GM23338 (cell line): ENCODE results near the gene CACNB4. TPM values are rescaled to one million over a fixed set of nuclear protein-coding genes. Genes with fewer than 3 reads are reported as not detected.

ENCODE experiments used
- ATAC-seq: fragments of 200-7000 bp; cut with Tn5 transposase; 3 replicates; pipeline ENCODE4 v1.9.1; 2020
- DNase-seq: peaks from one replicate; pipeline ENCODE4 v3.0.0-alpha.2; 2015; ENCODE audit warnings: low spot score
- H2AFZ ChIP-seq: fragments of 200-600 bp; sonication (generic); 2 replicates; pipeline ENCODE4 v1.8.0; 2016; ENCODE audit warnings: antibody characterized with exemption, mild to moderate bottlenecking, moderate library complexity
- H3F3A ChIP-seq: fragments of 200-600 bp; sonication (generic); replicated peaks from 2 replicates; pipeline ENCODE4 v1.8.0; 2017; ENCODE audit warnings: antibody characterized with exemption, mixed run types, low read depth
- H3K27ac ChIP-seq: fragments of 200-600 bp; sonication (generic); 2 replicates; pipeline ENCODE4 v1.6.1; 2016; ENCODE audit warnings: low read depth
- H3K27me3 ChIP-seq: fragments of 200-600 bp; sonication (generic); 2 replicates; pipeline ENCODE4 v1.8.0; 2016; ENCODE audit warnings: mild to moderate bottlenecking, mixed run types, moderate library complexity; ENCODE audit not compliant: insufficient read depth
- H3K36me3 ChIP-seq: fragments of 200-600 bp; sonication (generic); 2 replicates; pipeline ENCODE4 v1.8.0; 2016; ENCODE audit warnings: mild to moderate bottlenecking; ENCODE audit not compliant: insufficient read depth
- H3K4me1 ChIP-seq: fragments of 200-600 bp; sonication (generic); 2 replicates; pipeline ENCODE4 v1.8.0; 2016; ENCODE audit warnings: mild to moderate bottlenecking, moderate library complexity; ENCODE audit not compliant: insufficient read depth
- H3K4me2 ChIP-seq: fragments of 200-600 bp; sonication (generic); 2 replicates; pipeline ENCODE4 v1.7.1; 2017; ENCODE audit warnings: mixed run types
- H3K4me3 ChIP-seq: fragments of 200-600 bp; sonication (generic); 2 replicates; pipeline ENCODE4 v1.6.1; 2016; ENCODE audit warnings: mixed run types
- H3K79me2 ChIP-seq: fragments of 200-600 bp; sonication (generic); replicated peaks from 2 replicates; pipeline ENCODE4 v1.8.0; 2017; ENCODE audit warnings: mild to moderate bottlenecking; ENCODE audit not compliant: insufficient read depth
- H3K9me2 ChIP-seq: fragments of 200-600 bp; sonication (generic); 2 replicates; pipeline ENCODE4 v1.8.0; 2017; ENCODE audit not compliant: insufficient read depth
- H4K20me1 ChIP-seq: fragments of 200-600 bp; sonication (generic); replicated peaks from 2 replicates; pipeline ENCODE4 v1.8.0; 2017; ENCODE audit warnings: mild to moderate bottlenecking; ENCODE audit not compliant: insufficient read depth
- H3K27ac Mint-ChIP-seq: 2 replicates; pipeline ENCODE4 v1.8.0; 2020; ENCODE audit warnings: inconsistent platforms, mild to moderate bottlenecking, moderate library complexity, mixed read lengths
- H3K27me3 Mint-ChIP-seq: 3 replicates; pipeline ENCODE4 v1.8.0; 2022; ENCODE audit warnings: low read depth, mild to moderate bottlenecking, moderate library complexity, mixed read lengths, inconsistent platforms; ENCODE audit not compliant: insufficient read depth, poor library complexity
- H3K36me3 Mint-ChIP-seq: 3 replicates; pipeline ENCODE4 v1.8.0; 2021; ENCODE audit warnings: low read depth, mild to moderate bottlenecking, inconsistent platforms, moderate library complexity, mixed read lengths
- H3K4me1 Mint-ChIP-seq: 3 replicates; pipeline ENCODE4 v1.8.0; 2020; ENCODE audit warnings: mild to moderate bottlenecking, inconsistent platforms, mixed read lengths
- H3K4me3 Mint-ChIP-seq: 3 replicates; pipeline ENCODE4 v1.8.0; 2021; ENCODE audit warnings: moderate library complexity, mild to moderate bottlenecking, inconsistent platforms, mixed read lengths
- H3K9me3 Mint-ChIP-seq: 3 replicates; pipeline ENCODE4 v1.8.0; 2020; ENCODE audit warnings: moderate library complexity, mild to moderate bottlenecking, inconsistent platforms, mixed read lengths
- CREB1 ChIP-seq: fragments of 250-450 bp; sonication (Bioruptor Pico); IDR thresholded peaks from 2 replicates; pipeline ENCODE4 v1.5.0; 2020; ENCODE audit warnings: low read depth, mild to moderate bottlenecking, moderate library complexity
- EZH2 ChIP-seq: fragments of 200-600 bp; sonication (generic); IDR thresholded peaks from one replicate; pipeline ENCODE4 v1.8.0; 2017; ENCODE audit warnings: antibody characterized with exemption, mild to moderate bottlenecking, low read depth; ENCODE audit not compliant: unreplicated experiment
- EZH2phosphoT487 ChIP-seq: fragments of 200-600 bp; sonication (generic); IDR thresholded peaks from one replicate; pipeline ENCODE4 v1.8.1; 2018; ENCODE audit warnings: antibody characterized with exemption; ENCODE audit not compliant: unreplicated experiment
- NANOG ChIP-seq: IDR thresholded peaks from 2 replicates; pipeline ENCODE4 v1.6.1; 2016; ENCODE audit warnings: antibody characterized with exemption, borderline replicate concordance
- POLR2AphosphoS5 ChIP-seq: IDR thresholded peaks from 2 replicates; pipeline ENCODE4 v1.6.1; 2016; ENCODE audit warnings: antibody characterized with exemption, low read depth
- REST ChIP-seq: IDR thresholded peaks from one replicate; pipeline ENCODE4 v1.6.1; 2018; ENCODE audit warnings: antibody characterized with exemption; ENCODE audit not compliant: unreplicated experiment
- STAT1 ChIP-seq: IDR thresholded peaks from one replicate; pipeline ENCODE4 v1.6.1; 2016; ENCODE audit warnings: antibody characterized with exemption; ENCODE audit not compliant: unreplicated experiment
- ZNF114 ChIP-seq: fragments of 250-450 bp; sonication (Bioruptor Pico); IDR thresholded peaks from 2 replicates; pipeline ENCODE4 v1.5.0; 2020; ENCODE audit warnings: mild to moderate bottlenecking, moderate library complexity
- ZNF331 ChIP-seq: fragments of 250-450 bp; sonication (Bioruptor Pico); IDR thresholded peaks from 2 replicates; pipeline ENCODE4 v1.5.0; 2020; ENCODE audit warnings: low read depth, mild to moderate bottlenecking, moderate library complexity
- polyA plus RNA-seq: library from polyadenylated mRNA; unstranded; fragments of >200 nt; fragmentation: Nextera tagmentation; extraction: Ambion mirVana; gene quantifications from 2 replicates; pipeline ENCODE4 v1.2.1, GENCODE V29; 2016
- total RNA-seq: library from RNA; depleted of rRNA; stranded (reverse); fragments of >200 nt; shearing (Covaris generic); gene quantifications from 2 replicates; pipeline ENCODE4 v1.2.3, GENCODE V29; 2014
- TF ChIP-seq, protein P1 (sequence below), 2 experiments: fragments of 200-600 bp in 1 of 2; sonication (generic) in 1 of 2; conservative IDR thresholded peaks; 2 replicates each; pipeline versions ENCODE4 v1.5.1 to v1.6.1; 2016 to 2017; ENCODE audit warnings: antibody characterized with exemption in 2 of 2, low read depth in 2 of 2, mild to moderate bottlenecking in 2 of 2, moderate library complexity in 1 of 2
- TF ChIP-seq, protein P2 (sequence below): IDR thresholded peaks from 2 replicates; pipeline ENCODE4 v1.6.1; 2016; ENCODE audit warnings: antibody characterized with exemption

CACNB4 gene
- total and polyA plus RNA-seq, 2 experiments from 2014 or later = 4.0 to 9.8 TPM

DNA sequence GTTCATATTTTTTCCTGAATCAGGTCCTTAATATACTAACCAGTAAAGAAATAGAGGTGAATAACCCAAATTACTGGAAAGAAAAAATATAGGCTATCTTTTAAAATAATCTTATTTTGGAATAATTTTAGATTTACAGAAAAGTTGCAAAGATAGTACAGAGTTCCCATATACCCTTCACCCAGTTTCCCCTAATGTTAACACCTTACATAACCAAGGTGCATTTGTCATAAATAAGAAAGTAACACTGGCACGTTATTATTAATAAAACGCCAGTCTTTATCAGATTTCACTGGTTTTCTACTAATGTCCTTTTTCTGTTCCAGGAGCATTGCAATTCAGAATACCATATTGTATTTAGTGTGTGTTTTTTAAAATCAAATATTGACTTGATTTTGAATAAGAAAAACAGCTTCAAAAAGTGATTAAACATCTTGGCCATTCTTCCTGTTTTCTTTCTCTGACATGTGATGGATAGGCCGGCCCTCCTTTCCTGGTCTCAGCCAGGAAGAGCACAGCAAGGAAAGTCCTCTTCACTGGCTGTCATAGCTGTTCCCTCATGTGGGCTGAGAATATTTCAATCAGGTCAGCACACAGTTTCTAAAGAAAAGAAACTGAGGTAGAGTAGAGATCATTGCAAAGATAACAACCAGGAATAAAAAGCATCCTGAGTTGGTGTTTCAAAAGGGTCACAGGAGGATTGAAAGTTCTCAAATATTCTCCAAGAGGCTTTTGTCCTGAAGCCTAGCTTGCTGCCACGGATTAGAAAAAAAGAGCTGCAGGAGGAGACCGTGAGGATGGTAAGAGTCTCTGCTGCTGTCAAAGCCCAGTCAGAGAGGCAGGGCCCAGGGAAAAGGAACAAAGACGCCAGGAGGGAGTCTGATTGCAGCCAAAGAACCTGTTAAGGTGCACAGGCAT, 191.3 kb downstream of the CACNB4 start:
- peak; percentile 13 for DNase-seq
- peaks cover 5% of the 10 kb centered on the region; the same call in 1 of the 2 replicates for H3K4me1 ChIP-seq
- Mint-ChIP-seq H3K27me3 (no peaks in the 10 kb centered on the region), H3K36me3 (no peaks in the 10 kb centered on the region), H3K4me3 (no peak overlapping the region), H3K27ac (no peak overlapping the region), H3K4me1 (peaks cover 11% of the 10 kb centered on the region), H3K9me3 (peaks cover 3% of the 10 kb centered on the region; the same call in 1 of the 3 replicates)
- no peaks in the 10 kb centered on the region for H3F3A ChIP-seq
- H3K4me2 ChIP-seq = no peak overlapping the region
- no peaks in the 10 kb centered on the region for H3K36me3 ChIP-seq
- H3K27me3 ChIP-seq = no peaks in the 10 kb centered on the region
- no peaks in the 10 kb centered on the region for H3K79me2 ChIP-seq
- no peak overlapping the region for H3K4me3 ChIP-seq
- peak; percentile 88 for ATAC-seq
- H4K20me1 ChIP-seq = no peaks in the 10 kb centered on the region
- H3K27ac ChIP-seq = peak overlapping the region; percentile 18; the same call in 1 of the 2 replicates
- H2AFZ ChIP-seq = peak overlapping the region; percentile 12; the same call in 1 of the 2 replicates
- H3K9me2 ChIP-seq = no peaks in the 10 kb centered on the region
- TF ChIP-seq, protein P1, sequence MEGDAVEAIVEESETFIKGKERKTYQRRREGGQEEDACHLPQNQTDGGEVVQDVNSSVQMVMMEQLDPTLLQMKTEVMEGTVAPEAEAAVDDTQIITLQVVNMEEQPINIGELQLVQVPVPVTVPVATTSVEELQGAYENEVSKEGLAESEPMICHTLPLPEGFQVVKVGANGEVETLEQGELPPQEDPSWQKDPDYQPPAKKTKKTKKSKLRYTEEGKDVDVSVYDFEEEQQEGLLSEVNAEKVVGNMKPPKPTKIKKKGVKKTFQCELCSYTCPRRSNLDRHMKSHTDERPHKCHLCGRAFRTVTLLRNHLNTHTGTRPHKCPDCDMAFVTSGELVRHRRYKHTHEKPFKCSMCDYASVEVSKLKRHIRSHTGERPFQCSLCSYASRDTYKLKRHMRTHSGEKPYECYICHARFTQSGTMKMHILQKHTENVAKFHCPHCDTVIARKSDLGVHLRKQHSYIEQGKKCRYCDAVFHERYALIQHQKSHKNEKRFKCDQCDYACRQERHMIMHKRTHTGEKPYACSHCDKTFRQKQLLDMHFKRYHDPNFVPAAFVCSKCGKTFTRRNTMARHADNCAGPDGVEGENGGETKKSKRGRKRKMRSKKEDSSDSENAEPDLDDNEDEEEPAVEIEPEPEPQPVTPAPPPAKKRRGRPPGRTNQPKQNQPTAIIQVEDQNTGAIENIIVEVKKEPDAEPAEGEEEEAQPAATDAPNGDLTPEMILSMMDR (conservative IDR thresholded peaks at IDR 0.05; ENCODE audit: low read depth in 2 of 2) = no peak
- TF ChIP-seq ZNF114 (no peak), CREB1 (no peak), NANOG (no peak)

GRCh38 chr2:151906633-151906998, 192.2 kb downstream of the CACNB4 start:
- DNase-seq (no peak), ATAC-seq (no peak)
- TF ChIP-seq STAT1 = no peak
- Mint-ChIP-seq H3K27me3 (no peaks in the 10 kb centered on the region), H3K4me1 (peaks cover 11% of the 10 kb centered on the region), H3K4me3 (no peak overlapping the region), H3K27ac (no peak overlapping the region), H3K9me3 (peaks cover 3% of the 10 kb centered on the region; the same call in 1 of the 3 replicates), H3K36me3 (no peaks in the 10 kb centered on the region)
- Histone ChIP-seq H3K4me3 (no peak overlapping the region), H2AFZ (no peak overlapping the region), H3K27me3 (no peaks in the 10 kb centered on the region), H3K79me2 (no peaks in the 10 kb centered on the region), H3K4me2 (no peak overlapping the region), H3K4me1 (peaks cover 5% of the 10 kb centered on the region; the same call in 1 of the 2 replicates), H3K27ac (no peak overlapping the region), H3K9me2 (no peaks in the 10 kb centered on the region), H3K36me3 (no peaks in the 10 kb centered on the region), H4K20me1 (no peaks in the 10 kb centered on the region), H3F3A (no peaks in the 10 kb centered on the region)

DNA sequence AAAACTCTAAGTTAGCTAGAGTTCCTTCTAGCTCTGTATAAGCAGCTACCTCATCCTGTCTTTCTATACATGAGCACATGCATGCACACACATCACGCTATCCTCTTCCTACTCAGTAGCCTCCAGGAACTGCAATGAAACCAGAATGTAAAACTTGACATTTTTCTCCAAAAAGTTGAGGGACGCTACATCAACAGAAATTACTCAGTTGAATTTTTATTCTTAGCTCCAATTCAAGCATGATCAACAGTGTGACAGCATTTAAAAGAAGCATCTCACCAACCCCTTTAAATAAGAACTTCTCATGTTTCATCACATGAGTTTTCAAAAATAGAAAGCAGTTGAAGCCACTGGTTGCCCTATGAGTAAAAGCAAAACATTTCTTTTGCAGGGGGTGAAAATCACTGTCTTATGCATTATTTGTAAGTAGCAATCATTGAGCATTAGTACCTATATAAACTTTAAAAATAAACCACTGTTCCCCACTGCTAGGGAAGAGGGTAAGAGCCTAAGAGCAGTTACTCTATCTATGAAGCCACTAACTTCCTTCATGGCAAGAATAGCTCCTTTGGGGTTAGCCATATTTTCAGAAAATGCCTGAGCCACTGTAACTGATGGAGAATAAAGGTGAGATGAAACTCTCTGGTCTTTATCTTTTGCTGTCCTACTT, 192.7 kb downstream of the CACNB4 start:
- no peaks in the 10 kb centered on the region for H3K79me2 ChIP-seq
- no peak overlapping the region for H3K4me2 ChIP-seq
- Mint-ChIP-seq H3K9me3 (peaks cover 3% of the 10 kb centered on the region; the same call in 1 of the 3 replicates), H3K27me3 (no peaks in the 10 kb centered on the region), H3K27ac (no peak overlapping the region), H3K4me3 (no peak overlapping the region), H3K36me3 (no peaks in the 10 kb centered on the region), H3K4me1 (peaks cover 11% of the 10 kb centered on the region)
- H3K36me3 ChIP-seq = no peaks in the 10 kb centered on the region
- no peaks in the 10 kb centered on the region for H3F3A ChIP-seq
- no peak overlapping the region for H3K4me3 ChIP-seq
- no peak overlapping the region for H3K27ac ChIP-seq
- DNase-seq (no peak), ATAC-seq (no peak)
- H3K9me2 ChIP-seq = no peaks in the 10 kb centered on the region
- H4K20me1 ChIP-seq = no peaks in the 10 kb centered on the region
- peaks cover 5% of the 10 kb centered on the region; the same call in 1 of the 2 replicates for H3K4me1 ChIP-seq
- no peaks in the 10 kb centered on the region for H3K27me3 ChIP-seq
- H2AFZ ChIP-seq = no peak overlapping the region
- TF ChIP-seq NANOG (no peak), ZNF114 (no peak), ZNF331 (CRISPR knock-in tag) (no peak), EZH2 (no peak), STAT1 (no peak), POLR2AphosphoS5 (no peak), REST (no peak), EZH2phosphoT487 (no peak)
- TF ChIP-seq, protein P2, sequence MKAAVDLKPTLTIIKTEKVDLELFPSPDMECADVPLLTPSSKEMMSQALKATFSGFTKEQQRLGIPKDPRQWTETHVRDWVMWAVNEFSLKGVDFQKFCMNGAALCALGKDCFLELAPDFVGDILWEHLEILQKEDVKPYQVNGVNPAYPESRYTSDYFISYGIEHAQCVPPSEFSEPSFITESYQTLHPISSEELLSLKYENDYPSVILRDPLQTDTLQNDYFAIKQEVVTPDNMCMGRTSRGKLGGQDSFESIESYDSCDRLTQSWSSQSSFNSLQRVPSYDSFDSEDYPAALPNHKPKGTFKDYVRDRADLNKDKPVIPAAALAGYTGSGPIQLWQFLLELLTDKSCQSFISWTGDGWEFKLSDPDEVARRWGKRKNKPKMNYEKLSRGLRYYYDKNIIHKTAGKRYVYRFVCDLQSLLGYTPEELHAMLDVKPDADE = no peak
